Breast epithelium (tissue), 4 donors: ENCODE results near the gene PLCH1. TPM values are rescaled to one million over a fixed set of nuclear protein-coding genes. Genes with fewer than 3 reads are reported as not detected.

Source experiments
- DNase-seq, 2 donors: peaks; one replicate each; pipeline ENCODE4 v3.0.0-alpha.2; 2019; ENCODE audit warnings: low spot score in 2 of 2
- H3K27ac ChIP-seq, 2 donors: fragments of 200-600 bp; sonication (generic) in 1 of 2; one replicate each; pipeline ENCODE4 v1.5.1; 2016 to 2019; ENCODE audit warnings: mild to moderate bottlenecking in 1 of 2
- H3K27me3 ChIP-seq, 2 donors: fragments of 200-600 bp; sonication (generic) in 1 of 2; one replicate each; pipeline versions ENCODE4 v1.5.1 to v1.6.0; 2017 to 2019; ENCODE audit warnings: control low read depth in 1 of 2, mild to moderate bottlenecking in 1 of 2
- H3K36me3 ChIP-seq: fragments of 200-600 bp; one replicate; pipeline ENCODE4 v1.5.1; 2019
- H3K4me1 ChIP-seq, 2 donors: fragments of 200-600 bp; sonication (generic); one replicate each; pipeline ENCODE4 v1.5.1; 2016 to 2019; ENCODE audit warnings: control low read depth in 1 of 2
- H3K4me3 ChIP-seq, 3 donors: fragments of 200-600 bp; sonication (generic); 1 replicate in 2 of 3; 2 replicates in 1 of 3; pipeline ENCODE4 v1.5.1; 2016 to 2019; ENCODE audit warnings: mild to moderate bottlenecking in 3 of 3, moderate library complexity in 2 of 3
- H3K9me3 ChIP-seq, 2 donors: fragments of 200-600 bp; sonication (generic) in 1 of 2; one replicate each; pipeline ENCODE4 v1.5.1; 2016 to 2019; ENCODE audit warnings: control low read depth in 1 of 2
- POLR2A ChIP-seq: fragments of 450-650 bp; IDR thresholded peaks from one replicate; pipeline ENCODE4 v1.6.1; 2016; ENCODE audit warnings: antibody characterized with exemption, mild to moderate bottlenecking, moderate library complexity
- POLR2AphosphoS5 ChIP-seq, 3 donors: sonication (generic); formaldehyde crosslinking; IDR thresholded peaks; one replicate each; pipeline ENCODE4 v1.6.1; 2017; ENCODE audit warnings: antibody characterized with exemption in 3 of 3
- intact Hi-C: fragments of 100-400 bp; cut with DNase I; formaldehyde crosslinking; loops from one replicate; pipeline ENCODE4 v1.15.1; 2023; ENCODE audit warnings: low total_unique reads
- total RNA-seq, 3 donors: library from RNA; depleted of rRNA; stranded (reverse); fragments of >200 nt; gene quantifications; one replicate each; pipeline ENCODE4 v1.1.0, GENCODE V29; 2016
- TF ChIP-seq, protein P1 (sequence below), 3 donors: fragments of 450-650 bp; IDR thresholded peaks; one replicate each; pipeline ENCODE4 v1.5.1; 2016 to 2017; ENCODE audit warnings: antibody characterized with exemption in 3 of 3, mild to moderate bottlenecking in 3 of 3, moderate library complexity in 3 of 3

Gene PLCH1
- total RNA-seq, 3 donors from 2014 or later = 2.0 to 3.4 TPM; not detected in 1

DNA sequence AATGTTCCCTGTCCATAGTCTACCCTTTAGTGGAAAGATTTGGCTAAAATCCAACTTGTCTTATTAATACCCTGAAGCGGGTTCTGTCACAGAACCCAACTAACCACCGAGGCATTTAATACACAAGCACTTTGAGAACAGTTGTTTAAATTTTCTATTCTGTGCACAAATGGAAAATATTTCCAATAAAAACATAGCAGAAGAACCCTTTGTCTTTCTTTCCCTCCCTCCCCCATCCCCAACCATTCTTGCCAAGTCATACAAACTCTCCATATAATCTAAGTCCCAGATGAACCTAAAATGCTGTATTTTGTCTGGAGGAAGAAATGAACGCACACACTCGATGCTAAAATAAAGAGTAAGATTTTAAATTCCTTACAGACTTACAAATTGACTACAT, 324.5 kb downstream of the PLCH1 start:
- H3K36me3 ChIP-seq = no peaks in the 10 kb centered on the region

DNA sequence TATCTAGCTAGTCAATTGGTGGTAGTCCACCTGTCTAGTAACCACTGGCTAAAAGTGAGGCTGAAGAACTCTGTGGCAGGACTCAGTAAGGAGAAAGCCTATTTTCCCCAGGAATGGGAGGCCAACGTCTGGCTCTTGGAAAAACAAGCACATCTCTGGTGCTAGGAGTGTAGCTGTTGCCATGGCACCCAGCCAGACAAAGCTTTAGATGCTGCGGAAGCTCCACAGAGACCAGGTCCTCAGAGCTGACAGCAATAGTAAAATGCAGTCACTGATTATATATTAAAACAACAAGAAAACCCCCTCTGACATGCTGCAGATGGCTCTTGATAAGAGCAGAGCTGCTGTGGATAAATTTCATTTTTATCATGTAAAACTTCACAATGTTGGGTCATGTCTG, 326.5 kb downstream of the PLCH1 start:
- Histone ChIP-seq H3K4me3 (no peak overlapping the region), H3K4me1 (no peaks in the 10 kb centered on the region), H3K9me3 (no peaks in the 10 kb centered on the region), H3K27me3 (no peaks in the 10 kb centered on the region), H3K27ac (no peak overlapping the region), H3K36me3 (no peaks in the 10 kb centered on the region)
- intact Hi-C loops = no loop called here
- no peak for DNase-seq
- TF ChIP-seq POLR2AphosphoS5 (IDR thresholded peaks at IDR 0.05) = no peak
- TF ChIP-seq, protein P1, sequence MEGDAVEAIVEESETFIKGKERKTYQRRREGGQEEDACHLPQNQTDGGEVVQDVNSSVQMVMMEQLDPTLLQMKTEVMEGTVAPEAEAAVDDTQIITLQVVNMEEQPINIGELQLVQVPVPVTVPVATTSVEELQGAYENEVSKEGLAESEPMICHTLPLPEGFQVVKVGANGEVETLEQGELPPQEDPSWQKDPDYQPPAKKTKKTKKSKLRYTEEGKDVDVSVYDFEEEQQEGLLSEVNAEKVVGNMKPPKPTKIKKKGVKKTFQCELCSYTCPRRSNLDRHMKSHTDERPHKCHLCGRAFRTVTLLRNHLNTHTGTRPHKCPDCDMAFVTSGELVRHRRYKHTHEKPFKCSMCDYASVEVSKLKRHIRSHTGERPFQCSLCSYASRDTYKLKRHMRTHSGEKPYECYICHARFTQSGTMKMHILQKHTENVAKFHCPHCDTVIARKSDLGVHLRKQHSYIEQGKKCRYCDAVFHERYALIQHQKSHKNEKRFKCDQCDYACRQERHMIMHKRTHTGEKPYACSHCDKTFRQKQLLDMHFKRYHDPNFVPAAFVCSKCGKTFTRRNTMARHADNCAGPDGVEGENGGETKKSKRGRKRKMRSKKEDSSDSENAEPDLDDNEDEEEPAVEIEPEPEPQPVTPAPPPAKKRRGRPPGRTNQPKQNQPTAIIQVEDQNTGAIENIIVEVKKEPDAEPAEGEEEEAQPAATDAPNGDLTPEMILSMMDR (IDR thresholded peaks at IDR 0.05) = no peak
- no peak for TF ChIP-seq POLR2A

More for the DNA sequence above, 324.5 kb downstream of the PLCH1 start:
- no peaks in the 10 kb centered on the region for H3K4me1 ChIP-seq
- intact Hi-C loops = no loop called here
- H3K27ac ChIP-seq = no peak overlapping the region
- H3K27me3 ChIP-seq = no peaks in the 10 kb centered on the region
- no peak overlapping the region for H3K4me3 ChIP-seq
- DNase-seq = no peak
- no peaks in the 10 kb centered on the region for H3K9me3 ChIP-seq
- TF ChIP-seq, protein P1 (IDR thresholded peaks at IDR 0.05) = no peak
- TF ChIP-seq POLR2AphosphoS5 (IDR thresholded peaks at IDR 0.05) (no peak), POLR2A (no peak)

DNA sequence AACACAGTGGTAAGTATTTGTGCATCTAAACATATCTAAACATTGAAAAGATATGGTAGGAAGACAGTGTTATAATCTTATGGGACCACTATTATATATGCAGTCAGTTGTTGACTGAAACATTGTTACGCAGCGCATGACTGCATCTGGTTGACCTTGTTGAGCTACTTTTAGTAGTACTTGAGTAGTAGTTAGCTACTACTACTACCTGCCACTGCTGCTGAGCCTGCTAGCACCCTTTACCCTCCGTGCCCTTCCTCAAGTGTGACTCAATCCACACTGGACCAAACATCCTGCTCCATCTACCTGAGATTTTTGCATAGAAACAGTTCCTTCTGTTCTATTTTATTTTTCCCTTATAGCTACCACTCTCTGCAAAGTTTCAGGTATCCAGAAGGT, 327.8 kb downstream of the PLCH1 start:
- intact Hi-C loops = no loop called here
- no peak for DNase-seq
- TF ChIP-seq, protein P1 (IDR thresholded peaks at IDR 0.05) = no peak
- no peak for TF ChIP-seq POLR2AphosphoS5 (IDR thresholded peaks at IDR 0.05)
- no peak for TF ChIP-seq POLR2A
- Histone ChIP-seq H3K36me3 (no peaks in the 10 kb centered on the region), H3K4me1 (no peaks in the 10 kb centered on the region), H3K4me3 (no peak overlapping the region), H3K9me3 (no peaks in the 10 kb centered on the region), H3K27me3 (no peaks in the 10 kb centered on the region), H3K27ac (no peak overlapping the region)

DNA sequence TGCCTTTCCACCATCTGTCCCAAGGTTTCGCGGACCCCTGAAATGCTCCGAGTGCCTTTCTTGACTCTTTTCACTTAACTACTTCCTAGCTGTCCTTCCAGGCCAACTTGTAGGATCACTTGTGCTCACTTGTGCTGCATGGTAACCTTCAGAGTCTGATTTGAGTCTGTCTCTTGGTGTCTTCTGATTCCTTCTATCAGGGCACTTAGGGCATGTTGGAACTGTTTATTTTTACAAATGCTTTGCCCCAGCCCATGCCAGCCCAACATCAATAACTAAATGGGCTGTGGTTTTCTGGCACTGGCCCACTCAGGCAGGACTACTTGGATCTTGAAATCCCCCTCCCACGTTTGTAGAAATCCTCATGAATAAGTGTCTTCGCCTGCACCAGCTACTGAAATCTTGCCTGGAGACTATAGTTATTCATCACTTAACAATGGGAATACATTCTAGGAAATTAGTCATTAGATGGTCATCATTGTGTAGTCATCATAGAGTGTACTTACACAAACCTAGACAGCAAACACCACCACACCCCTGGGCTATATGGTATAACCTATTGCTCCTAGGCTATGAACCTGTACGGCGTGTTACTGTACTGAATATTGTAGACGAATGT, 328.3 kb downstream of the PLCH1 start:
- Histone ChIP-seq H3K27me3 (no peaks in the 10 kb centered on the region), H3K36me3 (no peaks in the 10 kb centered on the region), H3K4me3 (no peak overlapping the region), H3K27ac (no peak overlapping the region), H3K9me3 (no peaks in the 10 kb centered on the region), H3K4me1 (no peaks in the 10 kb centered on the region)
- TF ChIP-seq POLR2AphosphoS5 (IDR thresholded peaks at IDR 0.05) (no peak), POLR2A (no peak)
- TF ChIP-seq, protein P1 (IDR thresholded peaks at IDR 0.05) = no peak
- intact Hi-C loops = no loop called here
- DNase-seq = no peak

DNA sequence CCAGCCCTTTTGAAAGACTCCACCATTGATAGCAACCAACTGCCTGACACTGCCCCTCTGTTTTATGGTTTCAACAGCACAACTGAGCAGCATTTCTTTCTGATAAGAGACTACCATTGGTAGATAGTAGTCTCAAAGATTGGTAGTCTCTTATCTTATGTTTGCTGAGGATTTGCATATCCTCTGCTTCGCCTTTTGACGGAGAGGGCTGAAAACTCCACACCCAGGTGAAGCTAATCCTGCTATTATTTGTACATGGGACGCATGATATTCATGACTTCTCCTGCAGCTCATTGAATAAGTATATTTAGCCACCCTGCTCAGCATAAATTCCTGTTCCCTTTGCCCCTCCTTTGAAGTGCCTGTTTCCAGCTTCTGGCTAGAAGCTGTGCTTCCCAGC, 332.0 kb downstream of the PLCH1 start:
- no peaks in the 10 kb centered on the region for H3K4me1 ChIP-seq
- no peaks in the 10 kb centered on the region for H3K36me3 ChIP-seq
- intact Hi-C loops = no loop called here
- H3K27ac ChIP-seq = no peak overlapping the region
- H3K27me3 ChIP-seq = no peaks in the 10 kb centered on the region
- no peak for DNase-seq
- no peak for TF ChIP-seq POLR2A
- TF ChIP-seq, protein P1 (IDR thresholded peaks at IDR 0.05) = no peak
- no peak for TF ChIP-seq POLR2AphosphoS5 (IDR thresholded peaks at IDR 0.05)
- H3K9me3 ChIP-seq = no peaks in the 10 kb centered on the region
- H3K4me3 ChIP-seq = no peak overlapping the region
